GM23248 (cell line): Measurements from ENCODE around the gene SLFN12L. TPM values are rescaled to one million over a fixed set of nuclear protein-coding genes. Genes with fewer than 3 reads are reported as not detected.

ENCODE experiments used
- DNase-seq: peaks from one replicate; pipeline ENCODE4 v3.0.0-alpha.2; 2015
- H2AFZ ChIP-seq: fragments of 200-600 bp; sonication (generic); 2 replicates; pipeline ENCODE4 v1.6.1; 2016; ENCODE audit warnings: antibody characterized with exemption
- H3F3A ChIP-seq: fragments of 200-600 bp; sonication (generic); 2 replicates; pipeline ENCODE4 v1.6.1; 2016; ENCODE audit warnings: mild to moderate bottlenecking, antibody characterized with exemption, mixed run types; ENCODE audit not compliant: insufficient read depth
- H3K27ac ChIP-seq: fragments of 200-600 bp; sonication (generic); 2 replicates; pipeline ENCODE4 v1.5.1; 2016; ENCODE audit warnings: mild to moderate bottlenecking
- H3K27me3 ChIP-seq: fragments of 200-600 bp; sonication (generic); replicated peaks from 2 replicates; pipeline ENCODE4 v1.6.1; 2016; ENCODE audit warnings: mild to moderate bottlenecking; ENCODE audit not compliant: insufficient read depth
- H3K36me3 ChIP-seq: fragments of 200-600 bp; sonication (generic); 2 replicates; pipeline ENCODE4 v1.6.1; 2016; ENCODE audit warnings: low read depth, mild to moderate bottlenecking
- H3K4me1 ChIP-seq: fragments of 200-600 bp; sonication (generic); 2 replicates; pipeline ENCODE4 v1.6.1; 2016; ENCODE audit warnings: mild to moderate bottlenecking; ENCODE audit not compliant: insufficient read depth
- H3K4me2 ChIP-seq: fragments of 200-600 bp; sonication (generic); one replicate; pipeline ENCODE4 v1.6.1; 2016; ENCODE audit warnings: mild to moderate bottlenecking; ENCODE audit not compliant: unreplicated experiment
- H3K4me3 ChIP-seq: fragments of 200-600 bp; sonication (generic); 2 replicates; pipeline ENCODE4 v1.5.1; 2016; ENCODE audit warnings: mild to moderate bottlenecking
- H3K79me2 ChIP-seq: fragments of 200-600 bp; sonication (generic); 2 replicates; pipeline ENCODE4 v1.6.1; 2016; ENCODE audit warnings: mild to moderate bottlenecking; ENCODE audit not compliant: insufficient read depth
- H3K9ac ChIP-seq: fragments of 200-600 bp; sonication (generic); 2 replicates; pipeline ENCODE4 v1.6.1; 2016; ENCODE audit warnings: mild to moderate bottlenecking
- H3K9me2 ChIP-seq: fragments of 200-600 bp; sonication (generic); 2 replicates; pipeline ENCODE4 v1.6.1; 2016; ENCODE audit warnings: mixed run types, mild to moderate bottlenecking, moderate library complexity; ENCODE audit not compliant: insufficient read depth
- H3K9me3 ChIP-seq: fragments of 200-600 bp; sonication (generic); one replicate; pipeline ENCODE4 v1.6.1; 2017; ENCODE audit warnings: low read depth
- H4K20me1 ChIP-seq: fragments of 200-600 bp; sonication (generic); 2 replicates; pipeline ENCODE4 v1.6.0; 2016; ENCODE audit not compliant: insufficient read depth
- EZH2 ChIP-seq: fragments of 200-600 bp; sonication (generic); IDR thresholded peaks from 2 replicates; pipeline ENCODE4 v1.6.1; 2018; ENCODE audit warnings: antibody characterized with exemption, mild to moderate bottlenecking; ENCODE audit not compliant: insufficient read depth, poor library complexity, severe bottlenecking
- EZH2phosphoT487 ChIP-seq: fragments of 200-600 bp; sonication (generic); IDR thresholded peaks from 2 replicates; pipeline ENCODE4 v1.6.1; 2018; ENCODE audit warnings: antibody characterized with exemption, moderate library complexity, mild to moderate bottlenecking, low read depth; ENCODE audit not compliant: insufficient read depth
- WGBS, 2 experiments: methylation state at CpG; one replicate each; pipeline ENCODE4 v1.1.6; 2015 to 2017; ENCODE audit warnings: low lambda C conversion rate in 2 of 2, low coverage in 1 of 2; ENCODE audit errors: missing lambda C conversion rate in 2 of 2; 5-methylcytosine and 5-hydroxymethylcytosine counted together
- in situ Hi-C: fragments of 300-500 bp; cut with MboI; formaldehyde crosslinking; loops from 2 replicates; pipeline ENCODE4 v1.15.0; 2020
- polyA plus RNA-seq: library from polyadenylated mRNA; unstranded; fragments of >200 nt; fragmentation: Nextera tagmentation; extraction: Ambion mirVana; gene quantifications from 2 replicates; pipeline ENCODE4 v1.2.1, GENCODE V29; 2016
- total RNA-seq: library from RNA; depleted of rRNA; stranded (reverse); fragments of >200 nt; shearing (Covaris generic); gene quantifications from 2 replicates; pipeline ENCODE4 v1.2.3, GENCODE V29; 2014

The SLFN12L gene
- total and polyA plus RNA-seq, 2 experiments from 2014 or later: 0.11 TPM; not detected in 1

GRCh38 chr17:35559495-35560210 is 22.2 kb upstream of the SLFN12L start:
- no peak for DNase-seq
- Histone ChIP-seq H3K27ac (no peak overlapping the region), H4K20me1 (no peaks in the 10 kb centered on the region), H3K4me3 (no peak overlapping the region), H3K36me3 (no peaks in the 10 kb centered on the region), H3K4me1 (no peaks in the 10 kb centered on the region), H3K9me2 (no peaks in the 10 kb centered on the region), H3K27me3 (peaks cover 31% of the 10 kb centered on the region; the same call in 1 of the 2 replicates), H3K4me2 (no peak overlapping the region), H2AFZ (no peak overlapping the region), H3K9me3 (no peaks in the 10 kb centered on the region), H3F3A (no peaks in the 10 kb centered on the region), H3K79me2 (no peaks in the 10 kb centered on the region), H3K9ac (no peak overlapping the region)
- in situ Hi-C loops: loop anchor here (10.0 kb wide), 1 partner anchor 55 kb away; no protein-coding TSS in a partner anchor
- WGBS, 2 experiments: 32 to 43% methylated on average over 2 of the region's 2 CpGs
- TF ChIP-seq EZH2 (no peak), EZH2phosphoT487 (no peak)

GRCh38 chr17:35557353-35557752 is 19.9 kb upstream of the SLFN12L start:
- in situ Hi-C loops: loop anchor here (10.0 kb wide), 1 partner anchor 57 kb away; no protein-coding TSS in a partner anchor
- Histone ChIP-seq H3K9me3 (no peaks in the 10 kb centered on the region), H3K36me3 (no peaks in the 10 kb centered on the region), H2AFZ (no peak overlapping the region), H3K9ac (no peak overlapping the region), H4K20me1 (no peaks in the 10 kb centered on the region), H3F3A (no peaks in the 10 kb centered on the region), H3K27ac (no peak overlapping the region), H3K79me2 (no peaks in the 10 kb centered on the region), H3K4me1 (no peaks in the 10 kb centered on the region), H3K27me3 (peaks cover 30% of the 10 kb centered on the region; the same call in 1 of the 2 replicates), H3K4me2 (no peak overlapping the region), H3K9me2 (no peaks in the 10 kb centered on the region), H3K4me3 (no peak overlapping the region)
- DNase-seq: no peak
- TF ChIP-seq EZH2phosphoT487 (no peak), EZH2 (no peak)
- 58% methylated on average over 3 of the region's 3 CpGs for WGBS, 2 experiments

- H3K79me2 ChIP-seq: no peaks in the 10 kb centered on the region
- no peak overlapping the region for H3K27ac ChIP-seq
- no peaks in the 10 kb centered on the region for H3K36me3 ChIP-seq
- WGBS, 2 experiments: 56 to 67% methylated on average over 5 of the region's 5 CpGs
- H3F3A ChIP-seq: no peaks in the 10 kb centered on the region
- H3K27me3 ChIP-seq: peaks cover 30% of the 10 kb centered on the region; the same call in 1 of the 2 replicates
- H3K9me2 ChIP-seq: no peaks in the 10 kb centered on the region
- no peaks in the 10 kb centered on the region for H4K20me1 ChIP-seq
- no peak for DNase-seq
- H3K4me3 ChIP-seq: no peak overlapping the region
- no peak for TF ChIP-seq EZH2
- no peak for TF ChIP-seq EZH2phosphoT487
- no peak overlapping the region for H2AFZ ChIP-seq
- no peaks in the 10 kb centered on the region for H3K9me3 ChIP-seq
- in situ Hi-C loops: loop anchor here (10.0 kb wide), 1 partner anchor 59 kb away; no protein-coding TSS in a partner anchor
- no peak overlapping the region for H3K4me2 ChIP-seq
- no peak overlapping the region for H3K9ac ChIP-seq
- no peaks in the 10 kb centered on the region for H3K4me1 ChIP-seq
Observed at GRCh38 chr17:35555691-35556090, 18.2 kb upstream of the SLFN12L start.

- Histone ChIP-seq H2AFZ (no peak overlapping the region), H3K4me3 (no peak overlapping the region), H3K79me2 (no peaks in the 10 kb centered on the region), H3K4me1 (no peaks in the 10 kb centered on the region), H3K27ac (no peak overlapping the region), H3K9me2 (no peaks in the 10 kb centered on the region), H3K27me3 (peaks cover 26% of the 10 kb centered on the region), H3K9me3 (no peaks in the 10 kb centered on the region), H3K4me2 (no peak overlapping the region), H4K20me1 (no peaks in the 10 kb centered on the region), H3K36me3 (no peaks in the 10 kb centered on the region), H3F3A (no peaks in the 10 kb centered on the region), H3K9ac (no peak overlapping the region)
- WGBS, 2 experiments: 58 to 59% methylated on average over 5 of the region's 5 CpGs
- TF ChIP-seq EZH2: no peak
- TF ChIP-seq EZH2phosphoT487: no peak
- peak; percentile 39 for DNase-seq
- in situ Hi-C loops: loop anchor here (10.0 kb wide), 1 partner anchor 60 kb away; no protein-coding TSS in a partner anchor
Observed at GRCh38 chr17:35554668-35555067, 17.2 kb upstream of the SLFN12L start.
